Bronchial epithelial cell (primary cell): ENCODE results near the gene CACNA2D3. TPM values are rescaled to one million over a fixed set of nuclear protein-coding genes. Genes with fewer than 3 reads are reported as not detected.
A peak's percentile ranks its signal among the peaks of the same experiment; 100 is the strongest.

Source experiments
- DNase-seq: peaks from one replicate; pipeline ENCODE4 v3.0.0-alpha.2; 2010; ENCODE audit warnings: low read depth
- FAIRE-seq: peaks from 2 replicates; lab custom pipeline; 2011; peaks lifted over from hg19 to GRCh38; lab: Jason Lieb, UNC
- H3K27me3 ChIP-seq: 2 replicates; pipeline ENCODE4 v1.5.1; 2011; ENCODE audit warnings: low read length; ENCODE audit not compliant: control insufficient read depth, insufficient read depth
- H3K36me3 ChIP-seq: 2 replicates; pipeline ENCODE4 v1.5.1; 2011; ENCODE audit warnings: low read length; ENCODE audit not compliant: control insufficient read depth, insufficient read depth
- H3K4me3 ChIP-seq: 2 replicates; pipeline ENCODE4 v1.5.1; 2011; ENCODE audit warnings: mild to moderate bottlenecking, low read depth, low read length, control low read depth
- total RNA-seq: library from RNA; depleted of rRNA; stranded (reverse); fragments of >200 nt; gene quantifications from 2 replicates; pipeline ENCODE4 v1.2.1, GENCODE V29; 2014
- TF ChIP-seq, protein P1 (sequence below): IDR thresholded peaks from 2 replicates; pipeline ENCODE4 v1.5.1; 2011; ENCODE audit warnings: mild to moderate bottlenecking, moderate library complexity, low read length, control low read depth, inconsistent platforms; ENCODE audit not compliant: insufficient read depth, severe bottlenecking

The CACNA2D3 gene
- total RNA-seq, 1 donor from 2014 or later = not detected

DNA sequence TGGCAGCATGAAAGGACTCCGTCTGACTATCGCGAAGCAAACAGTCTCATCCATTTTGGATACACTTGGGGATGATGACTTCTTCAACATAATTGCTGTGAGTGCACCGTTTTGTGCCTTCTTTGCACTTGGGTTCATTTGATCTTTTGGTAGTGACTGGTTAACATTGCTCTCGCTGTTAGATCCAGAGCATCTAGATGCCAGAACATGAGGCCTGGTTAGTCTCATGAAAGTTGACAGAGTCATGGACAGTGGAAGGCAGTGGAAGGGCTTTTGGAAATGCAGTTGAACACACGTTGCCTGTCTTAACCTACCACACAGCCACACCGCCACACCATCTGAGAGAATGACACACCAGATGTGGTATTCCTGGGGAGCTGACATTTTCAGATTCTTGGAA lies 447.7 kb downstream of the CACNA2D3 start:
- Histone ChIP-seq H3K4me3 (no peak overlapping the region), H3K27me3 (no peaks in the 10 kb centered on the region), H3K36me3 (no peaks in the 10 kb centered on the region)
- TF ChIP-seq, protein P1, sequence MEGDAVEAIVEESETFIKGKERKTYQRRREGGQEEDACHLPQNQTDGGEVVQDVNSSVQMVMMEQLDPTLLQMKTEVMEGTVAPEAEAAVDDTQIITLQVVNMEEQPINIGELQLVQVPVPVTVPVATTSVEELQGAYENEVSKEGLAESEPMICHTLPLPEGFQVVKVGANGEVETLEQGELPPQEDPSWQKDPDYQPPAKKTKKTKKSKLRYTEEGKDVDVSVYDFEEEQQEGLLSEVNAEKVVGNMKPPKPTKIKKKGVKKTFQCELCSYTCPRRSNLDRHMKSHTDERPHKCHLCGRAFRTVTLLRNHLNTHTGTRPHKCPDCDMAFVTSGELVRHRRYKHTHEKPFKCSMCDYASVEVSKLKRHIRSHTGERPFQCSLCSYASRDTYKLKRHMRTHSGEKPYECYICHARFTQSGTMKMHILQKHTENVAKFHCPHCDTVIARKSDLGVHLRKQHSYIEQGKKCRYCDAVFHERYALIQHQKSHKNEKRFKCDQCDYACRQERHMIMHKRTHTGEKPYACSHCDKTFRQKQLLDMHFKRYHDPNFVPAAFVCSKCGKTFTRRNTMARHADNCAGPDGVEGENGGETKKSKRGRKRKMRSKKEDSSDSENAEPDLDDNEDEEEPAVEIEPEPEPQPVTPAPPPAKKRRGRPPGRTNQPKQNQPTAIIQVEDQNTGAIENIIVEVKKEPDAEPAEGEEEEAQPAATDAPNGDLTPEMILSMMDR = no peak
- FAIRE-seq (peak; percentile 18), DNase-seq (no peak)

DNA sequence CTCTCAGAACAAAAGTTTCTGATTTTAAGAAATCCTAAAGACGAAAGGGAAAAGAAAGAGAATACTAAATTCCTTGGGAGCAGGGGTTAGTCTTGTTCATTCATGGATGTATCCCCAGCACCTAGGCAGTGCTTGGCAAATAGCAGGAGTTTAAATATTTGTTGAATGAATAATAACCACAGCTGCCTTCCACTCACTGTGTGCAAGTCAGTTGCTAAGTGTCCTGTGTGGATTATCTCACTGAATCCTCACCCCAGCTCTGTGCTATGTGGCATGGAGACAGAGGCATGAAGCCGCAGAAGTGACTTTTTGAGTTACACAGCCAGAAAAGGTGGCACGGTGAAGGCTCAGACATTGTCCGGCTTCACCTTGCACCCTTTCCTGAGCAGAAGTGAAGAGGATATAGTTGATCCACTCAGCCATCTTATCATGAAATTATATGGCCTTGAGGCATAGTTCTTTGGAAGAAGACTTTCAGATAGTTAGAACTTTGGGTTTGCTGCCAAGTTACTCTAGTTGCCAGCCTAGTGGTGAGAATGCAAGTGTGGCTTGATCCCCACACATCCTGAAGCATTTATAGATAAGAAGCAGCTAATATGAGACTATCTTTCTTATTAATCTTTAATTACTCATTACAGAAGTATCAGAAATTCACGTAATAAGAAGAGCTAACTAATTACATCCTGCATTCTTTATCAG lies 450.0 kb downstream of the CACNA2D3 start:
- Histone ChIP-seq H3K27me3 (no peaks in the 10 kb centered on the region), H3K4me3 (no peak overlapping the region), H3K36me3 (no peaks in the 10 kb centered on the region)
- no peak for FAIRE-seq
- DNase-seq = peak; percentile 9
- TF ChIP-seq, protein P1 = no peak

DNA sequence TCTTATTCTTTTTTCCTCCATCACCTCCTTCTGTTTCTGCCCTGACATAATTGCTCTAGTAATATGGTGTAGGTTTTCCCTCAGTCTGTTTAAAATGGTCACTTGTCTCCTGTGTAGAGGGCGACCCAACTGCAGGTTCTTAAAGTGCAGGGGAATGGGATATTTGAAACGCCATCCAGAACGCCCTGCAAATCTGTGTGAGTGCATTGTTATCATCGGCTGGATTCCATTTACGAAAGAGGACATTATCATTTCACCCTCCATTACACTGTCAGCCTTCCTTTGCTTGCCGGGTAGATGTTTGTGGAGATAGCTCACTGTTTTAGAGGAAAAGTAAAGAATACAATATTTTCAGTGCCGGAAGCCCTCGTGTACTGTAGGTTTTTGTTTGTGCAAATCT lies 451.5 kb downstream of the CACNA2D3 start:
- Histone ChIP-seq H3K4me3 (no peak overlapping the region), H3K36me3 (no peaks in the 10 kb centered on the region), H3K27me3 (no peaks in the 10 kb centered on the region)
- no peak for FAIRE-seq
- TF ChIP-seq, protein P1 = no peak
- DNase-seq = no peak

DNA sequence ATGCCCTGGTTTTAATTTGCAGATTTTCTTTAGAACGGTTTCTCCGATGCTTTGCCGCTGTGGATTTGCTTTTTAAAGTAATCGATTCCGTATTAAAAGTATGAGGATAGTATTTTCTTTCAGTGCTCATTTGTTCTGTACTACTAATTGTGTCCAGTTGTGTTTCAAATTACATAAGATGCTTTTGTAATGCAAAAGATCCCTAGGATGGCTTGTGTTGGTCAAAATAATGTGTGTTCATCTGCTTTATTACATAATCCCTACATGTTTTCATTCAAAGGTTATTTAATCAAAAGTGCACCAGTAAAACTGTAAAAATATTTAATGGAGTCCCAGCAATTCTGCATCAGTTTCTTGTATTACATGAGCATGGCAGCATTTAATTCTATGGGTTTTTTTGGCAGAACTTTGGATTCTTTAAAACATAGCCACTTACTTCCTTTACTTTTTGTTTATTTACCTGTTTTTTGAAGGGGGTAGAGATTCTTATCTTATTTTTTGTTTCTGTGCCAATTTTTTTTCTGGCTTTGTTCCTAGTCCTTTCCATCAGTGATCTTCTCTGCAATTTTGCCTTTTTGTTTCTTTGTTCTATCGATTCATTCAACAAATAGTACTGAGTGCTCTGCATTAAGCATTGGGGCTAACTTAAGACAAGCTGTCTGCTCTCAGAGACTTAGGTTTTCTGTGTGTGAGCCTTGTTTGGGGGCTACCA lies 452.7 kb downstream of the CACNA2D3 start:
- no peak for FAIRE-seq
- Histone ChIP-seq H3K36me3 (no peaks in the 10 kb centered on the region), H3K27me3 (no peaks in the 10 kb centered on the region)

DNA sequence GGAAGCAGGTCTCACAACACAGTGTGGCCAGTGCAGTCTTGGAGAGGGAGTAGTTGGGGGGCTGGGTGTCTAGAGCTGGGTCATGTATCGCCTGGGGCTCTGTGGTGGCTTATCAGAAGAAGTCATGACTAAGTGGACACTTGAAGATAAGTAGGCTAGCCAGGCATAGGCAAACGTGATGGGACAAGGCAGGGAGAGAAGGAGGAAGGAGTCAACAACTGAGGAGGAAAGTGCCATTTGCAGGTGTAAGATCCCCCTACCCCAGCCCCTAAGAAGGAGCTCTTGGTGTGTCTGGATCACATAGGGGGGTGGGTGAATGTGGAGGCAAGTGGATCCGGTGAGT lies 453.2 kb downstream of the CACNA2D3 start:
- H3K27me3 ChIP-seq = no peaks in the 10 kb centered on the region
- H3K36me3 ChIP-seq = no peaks in the 10 kb centered on the region
- TF ChIP-seq, protein P1 = no peak
- H3K4me3 ChIP-seq = no peak overlapping the region
- no peak for DNase-seq
- no peak for FAIRE-seq

More for the DNA sequence above, 452.7 kb downstream of the CACNA2D3 start:
- no peak overlapping the region for H3K4me3 ChIP-seq
- TF ChIP-seq, protein P1 = no peak
- DNase-seq = no peak

DNA sequence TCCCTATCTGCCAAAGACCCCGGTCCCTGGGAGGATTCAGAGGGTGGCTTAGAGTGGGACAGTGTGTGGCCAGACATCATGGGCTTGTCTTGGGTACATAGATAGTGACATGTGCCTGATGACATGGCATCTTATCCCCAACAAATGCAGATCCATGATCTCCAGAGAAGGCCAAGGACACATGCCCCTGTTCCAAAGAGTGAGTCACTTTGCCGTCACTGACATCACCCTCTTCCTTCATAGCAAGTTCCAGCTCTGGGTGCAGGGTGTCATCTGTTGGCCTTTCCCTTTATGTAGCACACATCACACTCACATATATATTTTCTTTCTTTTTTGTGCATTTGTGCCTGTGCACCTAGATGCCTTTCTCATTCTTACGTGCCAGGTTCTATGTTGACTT lies 455.0 kb downstream of the CACNA2D3 start:
- H3K36me3 ChIP-seq = no peaks in the 10 kb centered on the region
- H3K27me3 ChIP-seq = no peaks in the 10 kb centered on the region
- TF ChIP-seq, protein P1 = no peak
- DNase-seq (no peak), FAIRE-seq (no peak)
- H3K4me3 ChIP-seq = no peak overlapping the region
